G401.6 (cell line): ENCODE measurements around the gene WDR33.

Source experiments
- FAIRE-seq: peaks from 2 replicates; lab custom pipeline; 2012; peaks lifted over from hg19 to GRCh38; lab: Jason Lieb, UNC

The WDR33 gene

DNA sequence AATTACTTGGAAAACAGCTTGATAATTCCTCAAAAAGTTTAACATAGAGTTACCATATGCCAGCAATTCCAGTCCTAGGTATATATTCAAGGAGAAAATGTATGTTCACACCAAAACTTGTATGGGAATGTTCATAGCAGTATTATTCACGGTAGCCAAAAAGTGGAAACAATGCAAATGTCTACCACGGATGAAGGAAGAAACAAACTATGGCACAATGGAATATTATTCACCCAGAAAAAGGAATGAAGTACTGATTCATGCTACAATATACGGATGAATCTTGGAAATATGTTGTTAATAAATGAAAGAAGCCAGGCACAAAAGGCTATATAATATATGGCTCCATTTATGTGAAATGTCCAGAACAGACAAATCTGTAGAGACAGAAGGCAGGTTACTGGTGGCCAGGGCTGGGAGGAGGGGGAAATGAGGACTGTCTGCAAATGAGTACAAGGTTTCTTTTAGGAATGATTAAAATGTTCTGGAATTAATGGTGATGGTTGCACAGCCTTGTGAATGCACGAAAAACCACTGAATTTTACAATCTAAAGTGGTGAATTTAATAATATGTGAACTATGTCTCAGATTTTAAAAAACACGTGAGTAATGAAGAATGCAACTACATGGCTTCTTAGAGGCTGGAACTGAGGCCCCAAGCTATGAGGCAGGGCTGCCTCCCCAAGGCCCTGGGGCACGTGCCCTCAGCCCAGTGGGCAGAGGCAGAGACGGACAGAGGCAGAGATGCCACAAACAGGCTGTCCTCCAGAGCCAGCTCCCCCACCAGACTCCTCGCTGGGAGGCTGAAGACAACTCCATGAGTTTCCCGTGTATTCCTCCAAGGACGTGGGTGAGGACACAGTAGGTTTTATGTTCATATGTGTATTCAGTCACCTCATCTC, 140.7 kb downstream of the WDR33 start:
- no peak for FAIRE-seq

DNA sequence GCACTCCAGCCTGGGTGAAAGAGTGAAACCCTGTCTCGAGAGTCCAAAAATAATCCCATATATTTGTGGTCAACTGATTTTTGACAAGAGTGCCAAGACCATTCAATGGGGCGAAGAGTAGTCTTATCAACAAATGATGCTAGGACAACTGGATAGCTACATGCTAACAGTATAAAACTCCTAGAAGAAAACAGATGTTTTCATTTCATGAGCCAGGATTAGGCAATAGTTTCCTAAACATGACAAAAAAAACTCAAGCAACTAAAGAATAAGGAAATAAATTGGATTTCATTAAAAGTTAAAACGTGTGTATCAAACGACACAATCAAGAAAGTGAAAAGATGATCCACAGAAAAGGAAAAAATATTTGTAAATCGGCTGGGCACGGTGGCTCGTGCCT, 141.9 kb downstream of the WDR33 start:
- FAIRE-seq, result no peak

DNA sequence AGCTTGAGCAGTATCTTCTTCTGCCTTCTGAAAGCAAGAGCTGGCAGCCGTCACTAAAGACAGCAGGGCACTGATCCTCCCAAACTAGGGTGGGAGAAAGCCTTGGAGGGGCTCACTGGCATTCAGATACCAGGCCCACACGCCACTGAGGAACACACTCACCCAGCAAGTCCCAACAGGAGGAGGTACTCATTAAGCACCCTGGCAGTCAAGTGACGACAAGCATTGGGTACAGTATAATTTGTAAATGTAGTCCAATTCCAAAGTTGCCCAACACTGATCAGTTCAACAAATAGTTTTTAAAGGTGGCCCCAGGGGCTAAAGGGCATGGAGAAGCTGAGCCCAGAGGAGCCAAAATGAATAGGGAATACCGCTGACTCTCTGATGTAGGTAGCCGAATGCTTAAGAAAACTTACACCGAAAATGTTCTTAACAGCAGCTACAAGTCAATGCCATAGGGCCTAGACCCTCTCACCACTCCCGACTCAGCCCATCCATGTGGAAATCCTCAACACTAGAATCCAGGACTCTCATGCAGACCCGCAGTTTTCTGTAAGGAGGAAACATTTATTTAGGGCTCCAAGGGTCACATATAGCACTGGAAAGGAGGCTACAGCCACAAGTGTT, 145.6 kb downstream of the WDR33 start:
- FAIRE-seq, result no peak

DNA sequence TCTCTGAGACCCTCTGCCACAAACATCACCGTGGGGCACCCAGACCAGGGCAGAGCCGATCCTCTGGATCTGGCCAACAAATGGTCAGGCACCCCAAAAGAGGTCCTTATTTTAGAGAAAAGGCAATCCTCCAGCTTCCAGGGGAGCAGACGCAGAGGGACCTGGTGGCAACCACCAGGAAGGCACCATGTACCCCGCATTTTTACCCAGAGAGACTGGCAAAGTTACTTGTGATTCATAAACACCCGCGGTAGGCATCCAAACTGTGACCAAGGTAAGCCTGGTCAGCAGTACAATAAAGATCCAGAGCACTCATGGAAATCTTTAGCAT, 146.1 kb downstream of the WDR33 start:
- no peak for FAIRE-seq

DNA sequence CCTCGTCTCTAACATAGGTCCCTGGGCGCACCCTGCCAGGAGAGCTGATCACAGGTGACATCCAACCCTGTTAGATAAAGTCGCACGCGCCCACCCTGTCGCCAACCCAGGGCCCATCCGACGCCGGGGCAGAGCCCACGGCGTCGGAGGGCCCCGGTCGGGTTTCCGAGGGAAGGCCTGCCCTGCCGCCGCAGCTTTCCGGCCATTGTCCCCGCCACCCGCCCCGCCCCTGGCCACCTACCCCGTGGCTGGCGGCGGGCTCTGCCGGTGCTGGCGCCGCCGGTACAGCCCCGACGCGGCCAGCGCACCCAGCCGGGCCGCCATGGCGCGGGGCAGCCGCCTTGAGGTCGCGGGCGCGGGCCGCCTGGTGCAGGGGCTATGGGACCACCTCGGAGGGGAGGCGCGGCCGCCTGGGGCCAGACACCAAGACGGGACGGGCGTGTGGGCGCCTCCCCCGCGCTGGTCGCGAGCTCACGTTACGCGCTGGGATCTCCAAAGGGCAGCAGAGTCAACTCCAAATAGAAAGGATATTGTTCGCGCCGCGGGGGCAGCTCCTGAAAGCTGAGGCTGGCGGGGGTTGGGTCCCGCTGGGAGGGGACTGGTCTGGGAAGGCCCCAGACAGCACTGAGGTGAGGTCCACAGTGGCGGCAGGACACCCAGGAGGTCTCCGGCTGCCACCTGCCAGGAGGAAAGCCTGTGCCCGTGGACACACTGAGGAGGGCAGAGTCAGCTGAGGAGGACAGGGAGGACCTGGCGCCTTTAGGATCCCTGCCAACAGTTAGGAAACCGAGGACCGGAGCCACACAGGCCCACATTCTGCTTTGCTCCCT, 146.7 kb downstream of the WDR33 start:
- no peak for FAIRE-seq

DNA sequence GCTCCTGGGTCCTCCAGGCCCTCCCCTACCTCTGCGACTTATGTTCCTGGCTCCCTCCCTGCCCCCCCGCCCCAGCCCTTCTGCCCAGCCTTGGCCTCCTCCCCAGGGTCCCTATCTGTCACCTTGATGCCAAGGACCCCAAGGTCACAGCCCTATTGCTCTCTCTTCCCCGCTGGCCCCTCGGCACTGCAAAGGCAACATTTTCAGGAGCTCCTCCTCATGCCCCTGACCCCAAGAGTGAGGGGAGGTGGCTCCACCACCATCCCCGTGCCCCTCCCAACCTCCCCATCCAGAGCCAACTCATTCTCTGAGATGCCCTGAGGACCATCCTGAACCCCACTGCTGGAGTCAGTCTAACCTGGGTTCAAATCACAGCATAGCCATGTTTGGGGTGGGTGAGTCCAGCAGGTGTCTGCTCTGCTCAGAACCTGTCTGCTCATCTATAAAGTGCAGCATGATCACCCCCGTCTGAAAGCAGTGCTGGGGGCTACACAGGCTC, 147.4 kb downstream of the WDR33 start:
- no peak for FAIRE-seq

DNA sequence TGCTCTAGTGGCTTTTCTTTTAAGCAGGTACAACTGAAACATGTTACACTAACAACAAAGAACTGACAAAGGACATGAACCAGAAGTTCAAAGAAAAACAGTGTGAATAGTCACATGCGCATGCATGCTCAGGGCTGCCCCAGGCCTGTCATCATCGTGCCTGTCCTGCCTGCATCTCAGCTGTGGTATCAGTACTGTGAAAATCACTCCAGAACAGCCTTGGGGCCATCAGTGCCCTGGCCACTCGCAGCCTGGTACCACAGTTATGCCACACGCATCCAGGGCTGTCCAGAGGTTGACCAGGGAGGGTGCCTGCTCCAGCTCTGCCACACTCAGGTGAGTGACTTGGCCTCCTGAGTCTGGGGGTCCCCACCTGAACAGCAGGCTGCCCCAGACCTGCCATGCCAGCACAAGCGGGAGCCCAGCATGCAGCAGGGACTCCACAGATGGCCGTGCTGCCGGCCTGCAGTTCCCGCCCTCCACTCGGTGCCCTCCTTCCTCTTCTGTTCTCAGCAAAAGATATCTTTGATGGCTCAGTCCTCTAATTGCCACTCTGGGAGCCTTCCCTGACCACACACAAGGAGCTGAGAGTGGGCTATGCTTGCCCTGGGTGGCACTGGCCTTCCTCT, 147.9 kb downstream of the WDR33 start:
- FAIRE-seq, result no peak

DNA sequence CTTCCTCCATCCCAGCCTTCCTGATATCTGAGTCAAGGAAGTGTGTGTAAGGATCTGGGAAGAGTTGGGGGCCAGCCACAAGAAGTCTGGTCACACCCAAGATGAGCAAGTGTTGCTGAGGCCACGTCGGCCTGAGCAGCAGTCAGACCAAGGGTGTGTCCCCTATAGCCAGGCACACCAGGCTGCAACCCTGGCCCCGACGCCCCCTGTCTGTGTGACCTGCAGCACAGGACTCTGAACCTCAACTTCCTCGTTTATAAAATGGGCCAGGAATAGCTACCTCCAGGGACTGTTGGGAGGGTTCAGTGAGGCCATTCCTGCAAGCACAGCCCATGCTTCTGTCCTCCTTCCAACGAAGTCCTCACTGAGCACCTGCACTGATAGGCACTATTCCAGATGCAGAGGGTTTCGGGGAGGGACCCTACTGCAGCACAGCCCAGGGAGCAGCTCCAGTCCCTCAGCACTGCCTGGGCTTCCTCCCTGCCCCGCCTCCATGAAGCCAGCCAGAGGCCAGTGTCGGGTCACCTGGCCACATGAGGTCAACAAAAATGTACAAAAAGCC, 148.9 kb downstream of the WDR33 start:
- no peak for FAIRE-seq

DNA sequence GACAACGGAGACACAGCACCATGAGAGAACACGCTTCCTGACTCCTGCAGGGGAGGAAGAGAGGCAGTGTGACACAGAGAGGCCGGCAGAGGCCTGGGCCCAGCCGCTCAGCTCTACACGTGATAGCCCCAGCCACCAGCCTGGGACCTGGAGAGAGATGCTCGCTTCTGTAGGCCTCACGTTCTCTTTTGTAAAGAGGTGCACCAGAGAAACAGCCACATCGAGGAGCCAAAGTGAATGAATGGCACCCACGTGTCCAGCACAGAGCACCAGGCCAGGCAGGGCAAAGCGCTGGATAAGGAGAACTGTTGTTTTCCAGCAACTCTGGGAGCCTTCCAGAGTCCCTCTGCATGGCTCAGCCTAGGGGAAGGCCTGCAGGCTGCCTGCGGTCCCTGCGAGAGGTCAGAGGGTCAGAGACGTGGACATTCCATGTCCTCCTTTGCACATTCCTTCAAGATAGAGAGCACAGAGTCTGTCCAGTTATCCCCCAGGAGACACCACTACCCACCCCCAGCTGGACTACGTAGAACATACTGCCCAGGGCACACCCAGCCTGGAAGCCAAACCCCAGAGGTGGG, 149.8 kb downstream of the WDR33 start:
- no peak for FAIRE-seq

DNA sequence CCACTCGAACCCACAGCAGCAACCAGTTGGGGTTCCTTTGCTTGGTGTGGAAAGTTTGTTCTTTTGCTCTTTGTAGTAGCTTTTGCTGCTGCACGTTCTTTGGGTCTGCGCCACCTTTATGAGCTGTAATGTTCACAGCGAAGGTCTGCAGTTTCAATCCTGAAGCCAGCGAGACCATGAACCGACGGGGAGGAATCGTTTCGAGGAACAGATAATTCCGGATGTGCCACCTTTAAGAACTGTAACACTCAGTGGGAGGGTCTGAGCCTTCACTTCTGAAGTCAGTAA, 150.7 kb downstream of the WDR33 start:
- no peak for FAIRE-seq

DNA sequence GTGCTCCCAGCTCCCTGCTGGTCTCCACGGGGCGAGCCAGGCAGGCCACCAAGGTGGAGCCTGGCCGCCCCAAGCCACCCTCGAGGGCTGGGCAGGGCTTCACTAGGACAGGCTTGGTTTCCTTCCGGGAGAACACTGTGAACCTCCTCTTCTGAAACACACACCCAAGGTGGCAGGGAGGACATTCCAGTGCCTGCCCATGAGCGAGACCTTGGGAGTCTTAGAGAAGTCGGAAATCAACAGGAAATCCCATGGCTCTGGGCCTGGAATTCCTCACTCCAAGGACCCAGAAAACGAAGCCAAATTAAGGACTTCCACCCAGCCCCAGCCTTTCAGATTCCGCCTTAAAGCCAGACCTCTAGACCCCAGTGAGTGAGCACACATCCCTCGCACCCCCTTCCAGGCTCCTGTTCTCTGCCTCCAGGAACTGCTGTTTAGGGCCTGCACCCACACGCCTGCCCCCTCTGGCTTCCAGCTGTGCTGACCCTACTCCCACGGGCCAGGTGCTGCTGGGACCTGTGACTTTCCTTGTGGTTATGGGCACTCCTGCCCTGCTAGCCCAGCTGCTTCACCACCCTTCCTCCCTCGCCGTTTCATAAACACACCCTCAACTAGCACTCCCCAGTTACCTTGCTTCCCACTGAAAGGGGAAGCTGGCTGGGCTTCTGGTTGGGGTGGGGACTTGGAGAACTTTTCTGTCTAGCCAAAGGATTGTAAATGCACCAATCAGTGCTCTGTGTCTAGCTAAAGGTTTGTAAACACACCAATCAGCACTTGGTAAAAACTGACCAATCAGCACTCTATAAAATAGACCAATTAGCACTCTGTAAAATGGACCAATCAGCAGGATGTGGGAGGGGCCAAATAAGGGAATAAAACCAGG, 151.3 kb downstream of the WDR33 start:
- no peak for FAIRE-seq

DNA sequence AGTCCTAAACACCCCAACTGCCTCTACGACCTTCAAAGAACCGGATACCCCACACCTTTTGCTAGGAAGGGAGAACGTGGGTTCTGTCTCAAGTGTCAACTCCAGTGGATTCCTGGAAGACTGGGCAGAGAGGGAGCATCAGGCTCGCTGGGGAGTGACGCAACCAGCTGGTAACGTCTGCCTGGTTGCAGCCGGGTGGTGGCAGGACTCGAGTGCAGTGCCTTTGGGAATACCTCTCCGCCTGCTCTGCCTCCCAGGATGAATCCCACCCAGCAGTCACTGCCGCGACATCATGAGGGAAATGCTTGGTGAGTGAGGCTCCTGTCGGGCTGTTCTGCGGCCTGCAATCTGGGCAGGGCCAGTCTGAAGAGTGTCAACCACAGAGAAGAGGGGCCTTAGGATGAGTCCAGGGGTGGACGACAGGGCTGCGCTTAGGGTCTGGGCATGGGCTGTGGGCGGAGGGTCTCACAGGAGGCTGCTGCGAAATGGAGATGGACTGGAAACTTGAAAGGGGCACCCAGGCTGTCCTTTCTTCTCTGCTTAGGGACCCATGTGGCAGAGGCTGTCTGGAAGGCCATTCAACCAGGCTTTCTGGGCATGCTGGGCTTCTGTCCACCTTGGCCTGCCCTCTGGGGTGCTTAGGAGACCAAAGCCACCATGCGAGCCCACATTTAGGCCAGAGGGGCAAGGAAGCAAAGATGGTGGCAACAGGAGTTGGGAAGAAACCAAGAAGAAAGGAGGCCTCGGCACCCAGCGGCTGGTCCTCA, 152.1 kb downstream of the WDR33 start:
- no peak for FAIRE-seq

DNA sequence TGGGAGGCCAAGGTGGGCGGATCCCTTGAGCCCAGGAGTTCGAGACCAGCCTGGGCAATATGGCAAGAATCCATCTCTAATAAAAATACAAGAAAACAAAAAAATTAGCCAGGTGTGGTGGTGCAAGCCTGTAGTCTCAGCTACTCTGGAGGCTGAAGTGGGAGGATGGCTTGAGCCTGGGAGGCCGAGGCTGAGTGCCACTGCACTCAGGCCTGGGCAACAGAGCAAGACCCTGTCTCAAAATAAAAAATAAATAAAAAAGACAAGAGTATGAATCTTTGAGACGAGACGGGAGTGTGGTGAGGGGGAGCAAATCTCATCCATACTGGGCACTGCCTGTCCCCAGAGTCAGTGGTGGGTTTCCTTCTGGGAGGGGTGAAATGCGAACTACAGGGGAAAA, 152.8 kb downstream of the WDR33 start:
- FAIRE-seq, result no peak

DNA sequence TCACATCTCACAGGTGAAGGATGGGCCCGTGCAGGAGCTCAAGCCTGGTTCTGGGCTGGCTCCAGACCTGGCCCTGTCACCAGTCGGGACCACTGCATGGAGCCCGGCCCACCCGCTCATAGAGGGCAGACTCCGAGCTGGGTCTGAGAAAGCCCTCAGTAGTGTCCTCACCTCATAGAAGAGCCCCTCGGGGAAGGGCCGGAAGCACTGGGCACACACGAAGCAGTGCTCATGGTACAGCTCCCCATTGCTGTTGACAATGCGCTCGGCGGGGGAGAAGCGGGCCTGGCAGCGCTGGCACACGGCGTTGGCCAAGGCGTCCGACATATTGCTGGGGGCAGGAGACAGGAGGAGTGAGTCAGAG, 153.8 kb downstream of the WDR33 start:
- no peak for FAIRE-seq

DNA sequence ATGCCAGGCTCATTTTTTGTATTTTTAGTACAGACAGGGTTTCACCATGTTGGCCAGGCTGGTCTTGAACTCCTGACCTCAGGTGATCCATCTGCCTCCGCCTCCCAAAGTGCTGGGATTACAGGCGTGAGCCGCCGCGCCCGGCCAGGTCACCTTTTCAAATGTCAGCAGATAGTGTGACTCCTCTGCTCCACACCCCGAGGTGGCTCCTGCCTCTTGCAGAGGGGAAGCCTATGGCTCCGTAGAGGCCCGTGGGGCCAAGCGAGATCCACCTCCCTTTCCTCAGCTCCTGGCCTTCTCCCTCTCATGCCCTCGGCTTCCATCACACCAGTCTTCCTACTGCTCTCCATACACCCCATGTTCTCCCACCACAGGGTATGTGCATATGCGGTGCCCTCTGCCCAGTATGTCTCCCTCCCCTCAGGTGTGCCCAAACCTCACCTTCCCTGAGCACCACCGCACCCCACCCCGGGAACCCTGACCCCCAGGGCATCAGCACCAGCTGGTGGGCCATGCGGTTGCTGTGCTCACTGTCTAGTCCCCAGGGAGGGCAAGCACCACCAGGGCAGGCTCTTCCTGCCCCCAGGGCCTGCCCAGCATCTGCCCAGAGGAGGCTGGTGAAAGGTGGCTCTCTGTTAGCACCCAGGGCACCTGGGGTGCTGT, 154.3 kb downstream of the WDR33 start:
- no peak for FAIRE-seq

DNA sequence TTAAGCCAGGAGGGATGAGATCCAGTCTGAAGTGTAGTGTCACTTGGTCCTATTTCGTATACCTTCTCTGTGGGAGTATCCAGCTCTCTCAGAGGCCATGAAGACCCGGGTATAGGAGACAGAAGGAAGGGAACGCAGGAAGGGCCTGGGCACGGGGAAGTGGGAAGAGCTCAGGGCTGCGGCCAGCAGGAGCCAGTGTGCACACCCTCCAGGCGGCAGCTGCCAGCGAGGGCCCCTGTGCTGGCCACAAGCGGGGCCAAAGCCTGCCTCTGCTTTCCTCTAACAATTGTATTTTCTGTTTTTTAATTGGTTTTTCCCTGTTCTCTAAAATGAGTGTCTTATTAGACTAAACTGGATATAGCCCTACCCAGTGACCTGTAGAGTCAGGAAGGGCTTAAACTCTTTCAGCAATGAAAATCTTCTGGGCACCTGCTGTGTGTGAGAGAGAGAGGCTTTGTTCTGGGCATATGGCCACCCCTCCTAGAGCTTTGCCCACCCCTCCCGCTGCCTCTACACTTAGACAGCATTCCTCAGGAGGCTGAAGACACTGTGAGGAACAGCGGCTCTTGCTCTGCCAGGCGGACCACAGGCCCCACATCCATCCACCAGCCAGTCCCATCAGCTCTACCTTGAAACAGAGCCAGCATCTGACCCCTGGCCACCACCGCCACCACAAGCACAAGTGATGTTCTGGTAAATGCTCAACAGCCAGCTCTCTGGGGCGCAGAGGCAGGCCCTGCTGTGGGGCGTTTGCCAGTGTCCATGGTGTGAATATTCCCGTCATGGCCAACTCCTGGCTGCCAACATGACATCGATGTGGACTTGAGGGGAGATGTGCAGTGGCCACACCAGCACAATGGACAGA, 155.5 kb downstream of the WDR33 start:
- no peak for FAIRE-seq

DNA sequence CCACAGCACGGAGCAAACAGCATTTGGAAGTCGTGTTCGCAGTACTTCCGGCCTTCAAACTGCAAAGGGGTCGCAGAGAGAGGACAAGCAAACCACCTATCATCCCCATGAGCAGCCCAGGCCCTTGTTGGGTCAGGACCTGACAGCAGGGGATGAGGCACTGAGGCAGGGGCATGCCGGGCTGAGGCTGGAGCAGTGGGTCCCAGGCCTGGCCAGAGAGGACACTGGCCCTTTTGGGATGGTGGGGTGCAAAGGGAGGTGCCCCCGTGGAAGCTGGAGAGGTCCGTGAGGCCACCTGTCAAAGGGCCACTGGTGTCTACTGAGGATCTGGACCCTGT, 156.2 kb downstream of the WDR33 start:
- FAIRE-seq, result no peak

DNA sequence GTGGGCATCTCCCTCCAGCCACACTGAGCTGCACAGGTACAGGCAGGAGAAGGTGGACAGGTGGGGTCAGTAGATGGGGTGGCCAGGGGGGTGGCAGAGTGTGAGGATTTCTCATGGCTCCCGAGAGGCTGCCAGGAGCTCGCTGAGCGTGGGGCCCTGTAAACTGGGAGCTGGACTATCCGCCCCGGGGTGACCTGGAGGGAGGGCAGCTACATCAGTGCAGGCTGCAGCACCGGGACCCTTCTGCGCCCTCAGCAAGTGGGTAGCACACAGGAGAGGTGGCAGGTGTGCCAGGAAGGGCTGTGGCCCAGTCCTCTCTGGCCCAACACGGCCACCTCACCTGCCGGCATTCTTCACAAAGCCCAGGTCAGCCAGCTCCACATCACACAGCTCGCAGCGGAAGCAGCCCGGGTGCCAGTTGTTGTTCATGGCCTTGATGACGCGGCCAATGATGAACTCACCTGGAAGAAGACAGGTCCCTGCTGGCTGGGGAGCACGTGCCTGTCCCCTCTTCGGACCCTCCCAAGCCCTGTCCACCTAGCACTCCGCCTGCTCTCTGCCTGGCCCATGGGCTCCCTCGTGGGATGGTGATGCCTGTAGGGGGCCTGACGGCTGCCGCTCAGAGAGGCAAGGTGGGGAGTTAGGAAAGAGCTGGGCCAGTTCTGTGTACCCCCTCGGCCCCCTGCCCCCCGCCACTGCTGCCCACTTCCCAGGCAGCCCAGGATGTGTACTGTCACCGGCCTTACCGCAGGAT, 156.7 kb downstream of the WDR33 start:
- no peak for FAIRE-seq
